ENCODE data around the gene VWF.

Gene VWF

GRCh38 chr12:5905757-5906156 is 218.7 kb downstream of the VWF start:
- DNase-seq: no peak

GRCh38 chr12:5904969-5905368 is 219.5 kb downstream of the VWF start:
- DNase-seq: no peak

- DNase-seq: no peak
These were observed 220.0 kb downstream of the VWF start for GRCh38 chr12:5904441-5904840.

- no peak for DNase-seq
These were observed 221.7 kb downstream of the VWF start for GRCh38 chr12:5902736-5903135.

DNA sequence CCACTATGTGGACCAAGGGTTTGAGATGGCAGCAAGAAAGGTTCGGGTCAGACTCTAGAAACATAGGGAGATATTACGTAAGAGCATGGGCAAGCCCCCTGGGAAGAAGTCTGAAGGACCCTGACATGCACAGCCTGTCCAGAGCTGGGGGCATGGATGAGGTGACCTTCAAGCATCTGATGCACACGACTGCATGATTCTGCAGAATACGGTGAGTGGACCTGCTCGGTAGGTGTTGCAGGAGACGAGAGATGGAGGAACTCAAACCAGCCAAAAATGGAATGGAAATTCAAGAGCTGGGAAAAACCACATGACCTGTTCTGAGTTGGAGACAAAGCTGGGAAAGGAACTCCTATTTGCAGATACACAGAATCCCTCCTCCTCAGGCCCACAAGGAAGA is 223.1 kb downstream of the VWF start:
- DNase-seq: no peak

- DNase-seq: no peak
These were observed 223.8 kb downstream of the VWF start for GRCh38 chr12:5900533-5901205.

DNA sequence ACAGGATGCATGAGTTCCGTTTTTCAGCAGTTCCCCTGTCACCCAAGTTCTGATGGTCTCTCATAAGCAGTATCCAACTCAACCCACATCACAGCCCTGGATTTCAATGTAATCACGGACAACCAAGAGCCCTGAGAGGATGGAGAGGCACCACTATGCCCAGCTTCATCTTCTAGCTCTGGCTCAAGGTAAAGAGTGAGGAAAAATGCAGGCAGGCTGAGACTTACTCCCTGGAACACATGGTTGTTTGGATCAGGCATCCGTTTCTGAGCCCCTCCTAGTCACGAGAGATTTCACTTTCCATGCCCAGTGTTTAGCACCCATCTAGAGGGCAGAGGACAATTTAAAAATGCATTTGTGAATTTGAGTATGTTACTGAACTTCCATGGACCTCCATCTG is 224.4 kb downstream of the VWF start:
- DNase-seq: no peak

- DNase-seq: no peak
These were observed 224.8 kb downstream of the VWF start for GRCh38 chr12:5899675-5900074.

GRCh38 chr12:5898874-5899273 is 225.6 kb downstream of the VWF start:
- DNase-seq: no peak
